ENCODE measurements around the gene TRIM45. TPM values are rescaled to one million over a fixed set of nuclear protein-coding genes. Genes with fewer than 3 reads are reported as not detected.
A peak's percentile ranks its signal among the peaks of the same experiment; 100 is the strongest.

The TRIM45 gene
- total and polyA plus RNA-seq, 2 donors from 2014 or later = 4.5 to 4.8 TPM

DNA sequence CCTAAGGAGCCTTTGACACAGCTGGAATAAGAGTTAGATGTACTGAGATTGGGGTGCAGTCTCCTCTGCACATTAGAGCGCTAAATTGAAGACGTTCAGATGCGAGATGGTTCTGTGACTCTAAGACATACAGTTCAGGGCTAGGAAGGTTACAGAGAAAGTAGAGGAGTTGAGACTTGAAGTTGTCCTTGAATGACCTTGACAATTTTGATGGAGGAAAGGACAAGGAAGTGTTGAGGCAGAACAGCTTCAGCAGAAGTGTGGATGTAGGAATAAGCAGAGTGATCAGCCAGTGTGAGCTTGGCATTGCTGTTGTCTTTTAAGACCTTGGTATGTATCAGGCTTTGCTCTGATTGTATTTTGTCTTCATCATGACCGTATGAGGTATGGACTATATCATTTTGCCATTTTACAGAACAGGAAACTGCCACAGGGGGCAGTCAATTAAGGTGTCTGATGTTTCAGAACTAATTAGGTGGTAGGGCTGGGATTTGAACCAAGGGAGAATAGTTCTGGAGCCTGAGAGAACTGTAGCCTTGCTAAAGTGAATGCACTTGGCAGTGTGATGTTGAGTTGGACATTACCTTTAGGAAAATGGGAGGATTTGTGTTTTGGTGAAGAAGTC, 52.2 kb downstream of the TRIM45 start:
- TF ChIP-seq, protein P1, sequence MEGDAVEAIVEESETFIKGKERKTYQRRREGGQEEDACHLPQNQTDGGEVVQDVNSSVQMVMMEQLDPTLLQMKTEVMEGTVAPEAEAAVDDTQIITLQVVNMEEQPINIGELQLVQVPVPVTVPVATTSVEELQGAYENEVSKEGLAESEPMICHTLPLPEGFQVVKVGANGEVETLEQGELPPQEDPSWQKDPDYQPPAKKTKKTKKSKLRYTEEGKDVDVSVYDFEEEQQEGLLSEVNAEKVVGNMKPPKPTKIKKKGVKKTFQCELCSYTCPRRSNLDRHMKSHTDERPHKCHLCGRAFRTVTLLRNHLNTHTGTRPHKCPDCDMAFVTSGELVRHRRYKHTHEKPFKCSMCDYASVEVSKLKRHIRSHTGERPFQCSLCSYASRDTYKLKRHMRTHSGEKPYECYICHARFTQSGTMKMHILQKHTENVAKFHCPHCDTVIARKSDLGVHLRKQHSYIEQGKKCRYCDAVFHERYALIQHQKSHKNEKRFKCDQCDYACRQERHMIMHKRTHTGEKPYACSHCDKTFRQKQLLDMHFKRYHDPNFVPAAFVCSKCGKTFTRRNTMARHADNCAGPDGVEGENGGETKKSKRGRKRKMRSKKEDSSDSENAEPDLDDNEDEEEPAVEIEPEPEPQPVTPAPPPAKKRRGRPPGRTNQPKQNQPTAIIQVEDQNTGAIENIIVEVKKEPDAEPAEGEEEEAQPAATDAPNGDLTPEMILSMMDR (IDR thresholded peaks at IDR 0.05; ENCODE audit: borderline replicate concordance, extremely low read depth, insufficient read depth) = no peak
- DNase-seq = no peak
- H3K9ac ChIP-seq (ENCODE audit: low read length in 3 of 3) = no peak overlapping the region
- intact Hi-C loops (cut with DNase I) = loop anchor here (10.0 kb wide), 1 partner anchor 215 kb away; no protein-coding TSS in a partner anchor
- no peaks in the 10 kb centered on the region for H3K4me1 ChIP-seq (ENCODE audit: control insufficient read depth in 2 of 3, insufficient read depth in 2 of 3, low read depth in 1 of 3, low read length in 3 of 3)
- H3K4me3 ChIP-seq (ENCODE audit: low read length in 3 of 3) = no peak overlapping the region
- FAIRE-seq = no peak
- no peak overlapping the region for H3K27ac ChIP-seq (ENCODE audit: low read depth in 2 of 2, low read length in 2 of 2)
- no peaks in the 10 kb centered on the region for H3K27me3 ChIP-seq (ENCODE audit: control insufficient read depth, insufficient read depth, low read length)
- no peaks in the 10 kb centered on the region for H3K36me3 ChIP-seq (ENCODE audit: control insufficient read depth in 2 of 3, insufficient read depth in 3 of 3, low read length in 3 of 3)
- no peaks in the 10 kb centered on the region for H3K9me3 ChIP-seq (ENCODE audit: control insufficient read depth in 2 of 3, insufficient read depth in 1 of 3, low read length in 3 of 3)

DNA sequence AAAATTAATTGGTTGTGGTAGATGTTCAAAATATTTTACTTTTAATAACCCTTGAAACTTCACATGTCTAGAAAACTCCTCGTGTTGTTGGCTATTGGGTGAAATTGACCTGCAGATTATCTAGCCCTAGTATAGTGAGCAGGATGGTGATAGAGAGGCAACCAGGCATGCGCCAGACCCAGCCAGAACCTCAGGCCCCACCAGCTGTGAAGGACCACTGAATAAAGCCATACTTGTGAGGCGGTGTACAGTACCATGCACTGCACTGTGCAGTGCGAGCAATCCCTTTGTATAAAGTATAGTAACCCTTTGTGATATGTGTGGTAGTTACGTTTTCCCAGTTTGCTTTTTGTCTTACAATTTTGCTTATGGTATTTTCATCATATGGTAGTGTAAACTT, 53.0 kb downstream of the TRIM45 start:
- TF ChIP-seq, protein P1 (IDR thresholded peaks at IDR 0.05; ENCODE audit: borderline replicate concordance, extremely low read depth, insufficient read depth) = no peak
- FAIRE-seq = no peak
- no peaks in the 10 kb centered on the region for H3K4me1 ChIP-seq (ENCODE audit: control insufficient read depth in 2 of 3, insufficient read depth in 2 of 3, low read depth in 1 of 3, low read length in 3 of 3)

DNA sequence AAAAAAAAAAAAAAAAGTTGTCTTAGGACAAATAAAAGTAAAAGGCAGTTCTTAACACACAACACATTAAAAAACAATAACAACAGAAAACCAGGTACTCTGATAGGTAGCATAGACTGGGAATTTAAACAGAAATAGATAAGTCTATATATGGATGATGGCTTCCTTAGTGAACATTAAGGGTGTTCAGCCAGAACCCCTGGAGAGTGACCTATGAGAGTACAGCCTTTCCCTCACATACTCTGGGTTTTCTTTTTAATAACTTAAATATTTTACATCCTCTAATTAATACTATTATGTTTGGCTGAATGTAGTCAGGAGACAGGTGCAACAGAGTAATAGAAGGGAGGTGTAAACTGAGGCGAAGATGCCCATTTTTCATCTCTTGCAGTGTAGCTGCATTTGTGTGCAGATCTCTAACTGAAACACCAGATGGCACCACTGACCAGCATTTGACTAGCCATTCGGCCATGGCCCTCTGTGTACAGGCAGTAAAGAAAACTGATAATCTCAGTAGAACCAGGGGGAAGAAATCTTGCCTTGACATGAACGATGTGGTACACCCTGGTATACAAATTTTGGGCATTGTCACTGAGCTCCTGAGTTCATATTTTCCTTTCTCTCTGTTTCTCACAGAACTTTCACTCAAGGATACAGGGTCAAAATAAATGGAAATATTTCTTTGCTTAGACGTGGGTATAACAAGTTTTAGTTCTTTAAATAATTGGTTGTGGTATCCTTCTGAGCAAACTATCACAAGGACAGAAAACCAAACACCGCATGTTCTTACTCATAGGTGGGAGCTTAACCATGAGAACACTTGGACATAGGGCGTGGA, 53.8 kb downstream of the TRIM45 start:
- no peak for FAIRE-seq
- no peaks in the 10 kb centered on the region for H3K27me3 ChIP-seq (ENCODE audit: control insufficient read depth, insufficient read depth, low read length)
- no peaks in the 10 kb centered on the region for H3K4me1 ChIP-seq (ENCODE audit: control insufficient read depth in 2 of 3, insufficient read depth in 2 of 3, low read depth in 1 of 3, low read length in 3 of 3)
- H3K27ac ChIP-seq (ENCODE audit: low read depth in 2 of 2, low read length in 2 of 2) = no peak overlapping the region
- intact Hi-C loops (cut with DNase I) = loop anchor here (10.0 kb wide), 1 partner anchor 217 kb away; no protein-coding TSS in a partner anchor
- peak in 4 of 5 donors; percentile 61 to 73 (median 68) for DNase-seq
- H3K4me3 ChIP-seq (ENCODE audit: low read length in 3 of 3) = no peak overlapping the region
- no peaks in the 10 kb centered on the region for H3K36me3 ChIP-seq (ENCODE audit: control insufficient read depth in 2 of 3, insufficient read depth in 3 of 3, low read length in 3 of 3)
- TF ChIP-seq, protein P1 (IDR thresholded peaks at IDR 0.05; ENCODE audit: borderline replicate concordance, extremely low read depth, insufficient read depth) = peak; percentile 92
- no peaks in the 10 kb centered on the region for H3K9me3 ChIP-seq (ENCODE audit: control insufficient read depth in 2 of 3, insufficient read depth in 1 of 3, low read length in 3 of 3)
- H3K9ac ChIP-seq (ENCODE audit: low read length in 3 of 3) = no peak overlapping the region

More for the DNA sequence above, 53.0 kb downstream of the TRIM45 start:
- no peak for DNase-seq
- Histone ChIP-seq H3K36me3 (ENCODE audit: control insufficient read depth in 2 of 3, insufficient read depth in 3 of 3, low read length in 3 of 3) (no peaks in the 10 kb centered on the region), H3K4me3 (ENCODE audit: low read length in 3 of 3) (no peak overlapping the region), H3K9me3 (ENCODE audit: control insufficient read depth in 2 of 3, insufficient read depth in 1 of 3, low read length in 3 of 3) (no peaks in the 10 kb centered on the region), H3K9ac (ENCODE audit: low read length in 3 of 3) (no peak overlapping the region), H3K27ac (ENCODE audit: low read depth in 2 of 2, low read length in 2 of 2) (no peak overlapping the region), H3K27me3 (ENCODE audit: control insufficient read depth, insufficient read depth, low read length) (no peaks in the 10 kb centered on the region)
- intact Hi-C loops (cut with DNase I) = loop anchor here (10.0 kb wide), 1 partner anchor 216 kb away; no protein-coding TSS in a partner anchor
